Tibial nerve (tissue), 3 donors: Measurements from ENCODE around the gene APH1B.
"Not testable (repeated sequence)": the region's sequence is repeated elsewhere in the genome, so short reads cannot be mapped to it uniquely, and the experiment has no call there.

Source experiments
- POLR2A ChIP-seq, 2 donors: fragments of 450-650 bp; IDR thresholded peaks; one replicate each; pipeline ENCODE4 v1.6.1; 2017; ENCODE audit warnings: antibody characterized with exemption in 2 of 2, mild to moderate bottlenecking in 2 of 2, moderate library complexity in 2 of 2
- TF ChIP-seq, protein P1 (sequence below), 5 experiments: fragments of 200-600 bp in 3 of 5; fragments of 450-650 bp in 2 of 5; sonication (generic) in 3 of 5; IDR thresholded peaks; one replicate each; pipeline ENCODE4 v1.5.1; 2016 to 2019; ENCODE audit warnings: antibody characterized with exemption in 5 of 5, mild to moderate bottlenecking in 3 of 5, moderate library complexity in 2 of 5

DNA sequence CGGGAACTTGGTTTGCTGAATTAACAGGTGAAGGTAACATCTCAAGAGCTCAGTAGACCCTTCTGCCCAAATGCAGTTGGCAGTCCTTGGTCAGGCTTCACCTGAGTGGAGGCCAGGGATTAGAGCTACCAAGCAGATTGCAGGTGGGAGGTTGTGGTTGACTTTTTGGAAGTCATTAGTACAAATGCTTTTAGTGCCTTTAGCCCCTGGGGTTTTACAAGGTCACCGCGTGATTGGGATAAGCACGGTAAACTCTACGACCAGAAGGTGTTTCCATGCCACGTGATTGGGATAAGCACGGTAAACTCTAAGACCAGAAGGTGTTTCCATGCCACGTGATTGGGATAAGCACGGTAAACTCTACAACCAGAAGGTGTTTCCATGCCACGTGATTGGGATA, 43.0 kb downstream of the APH1B start:
- TF ChIP-seq, protein P1, sequence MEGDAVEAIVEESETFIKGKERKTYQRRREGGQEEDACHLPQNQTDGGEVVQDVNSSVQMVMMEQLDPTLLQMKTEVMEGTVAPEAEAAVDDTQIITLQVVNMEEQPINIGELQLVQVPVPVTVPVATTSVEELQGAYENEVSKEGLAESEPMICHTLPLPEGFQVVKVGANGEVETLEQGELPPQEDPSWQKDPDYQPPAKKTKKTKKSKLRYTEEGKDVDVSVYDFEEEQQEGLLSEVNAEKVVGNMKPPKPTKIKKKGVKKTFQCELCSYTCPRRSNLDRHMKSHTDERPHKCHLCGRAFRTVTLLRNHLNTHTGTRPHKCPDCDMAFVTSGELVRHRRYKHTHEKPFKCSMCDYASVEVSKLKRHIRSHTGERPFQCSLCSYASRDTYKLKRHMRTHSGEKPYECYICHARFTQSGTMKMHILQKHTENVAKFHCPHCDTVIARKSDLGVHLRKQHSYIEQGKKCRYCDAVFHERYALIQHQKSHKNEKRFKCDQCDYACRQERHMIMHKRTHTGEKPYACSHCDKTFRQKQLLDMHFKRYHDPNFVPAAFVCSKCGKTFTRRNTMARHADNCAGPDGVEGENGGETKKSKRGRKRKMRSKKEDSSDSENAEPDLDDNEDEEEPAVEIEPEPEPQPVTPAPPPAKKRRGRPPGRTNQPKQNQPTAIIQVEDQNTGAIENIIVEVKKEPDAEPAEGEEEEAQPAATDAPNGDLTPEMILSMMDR (IDR thresholded peaks at IDR 0.05) = not testable (repeated sequence)
- TF ChIP-seq POLR2A (IDR thresholded peaks at IDR 0.05) = not testable (repeated sequence)
